ENCODE measurements around the gene DAPK3.

DAPK3 gene

GRCh38 chr19:3910105-3910504 is 60.8 kb downstream of the DAPK3 start:
- no peak for DNase-seq (ENCODE audit: low read depth in 2 of 2)

All from fibroblast of skin of left biceps (primary cell).